Muscle of back (tissue), 11 donors: ENCODE results near the gene SYT9. TPM values are rescaled to one million over a fixed set of nuclear protein-coding genes. Genes with fewer than 3 reads are reported as not detected.
"Not testable (repeated sequence)": the region's sequence is repeated elsewhere in the genome, so short reads cannot be mapped to it uniquely, and the experiment has no call there.

Source experiments
- DNase-seq, 3 donors: peaks; one replicate each; pipeline versions ENCODE4 v3.0.0 to v3.0.0-alpha.2; 2013
- polyA plus RNA-seq, 10 donors: library from polyadenylated mRNA; unstranded; fragments of 120-200 nt; gene quantifications; one replicate each; pipeline ENCODE4 v1.2.1, GENCODE V29; 2013; ENCODE audit not compliant: insufficient read length in 10 of 10

SYT9 gene
- polyA plus RNA-seq, 10 donors: 0.17 to 2.8 (median 0.40) TPM

GRCh38 chr11:7501894-7502293 lies 250.2 kb downstream of the SYT9 start:
- no peak for DNase-seq

GRCh38 chr11:7506243-7506642 lies 254.5 kb downstream of the SYT9 start:
- no peak for DNase-seq

GRCh38 chr11:7508087-7508486 lies 256.4 kb downstream of the SYT9 start:
- DNase-seq: no peak

- no peak for DNase-seq
These were observed 258.3 kb downstream of the SYT9 start for GRCh38 chr11:7509966-7510365.

GRCh38 chr11:7511401-7511800 lies 259.7 kb downstream of the SYT9 start:
- DNase-seq: peak; percentile 67 to 83 (median 72)

- DNase-seq: peak; percentile 60 to 73 (median 63)
These were observed 261.0 kb downstream of the SYT9 start for GRCh38 chr11:7512525-7513233.

GRCh38 chr11:7513234-7514098 lies 261.8 kb downstream of the SYT9 start, which contains the start of gene PPFIBP2:
TSS of gene PPFIBP2 (plus strand) at chr11:7513999. CDS start at chr11:7549476, 35,477 bp downstream.
- peak; percentile 66 to 93 (median 80) for DNase-seq

GRCh38 chr11:7514099-7514591 lies 262.4 kb downstream of the SYT9 start:
- peak in 2 of 3 donors; percentile 18 to 56 for DNase-seq

- no peak for DNase-seq
These were observed 263.8 kb downstream of the SYT9 start for GRCh38 chr11:7515447-7515886.

GRCh38 chr11:7516475-7516874 lies 264.8 kb downstream of the SYT9 start:
- DNase-seq: no peak

GRCh38 chr11:7517743-7518142 lies 266.0 kb downstream of the SYT9 start:
- DNase-seq: not testable (repeated sequence)

Other genes starting within 250 kb of the SYT9 start
- 1 to 10 TPM; 1.3 to 3.0 (median 2.3) TPM for gene ZNF214, start 231.6 kb upstream of the SYT9 start, polyA plus RNA-seq
- gene NLRP14, start 231.4 kb upstream of the SYT9 start, polyA plus RNA-seq: under 1 TPM in 9 of 10 donors, not detected in 1; 0.03 to 0.14 (median 0.08) TPM
- gene RBMXL2, start 162.9 kb upstream of the SYT9 start, polyA plus RNA-seq: not detected
- gene OLFML1, start 233.6 kb downstream of the SYT9 start, polyA plus RNA-seq: 10 to 100 TPM; 47.5 to 79.7 (median 52.9) TPM